NB4 (cell line): ENCODE data around the gene CYP26B1.

Source experiments
- DNase-seq: peaks from one replicate; pipeline ENCODE4 v3.0.0; 2010; ENCODE audit warnings: low read depth
- H3K4me3 ChIP-seq: one replicate; pipeline ENCODE4 v1.5.1; 2011; ENCODE audit warnings: mild to moderate bottlenecking, low read depth, low read length, moderate library complexity
- CTCF ChIP-seq: IDR thresholded peaks from one replicate; pipeline ENCODE4 v1.5.1; 2012; ENCODE audit warnings: low read depth, low read length
- MAX ChIP-seq: IDR thresholded peaks from 2 replicates; pipeline ENCODE4 v1.6.1; 2011; ENCODE audit warnings: low read depth, low read length
- MYC ChIP-seq: IDR thresholded peaks from 2 replicates; pipeline ENCODE4 v1.6.1; 2011; ENCODE audit warnings: low read depth, low read length
- POLR2A ChIP-seq: IDR thresholded peaks from 2 replicates; pipeline ENCODE4 v1.6.1; 2011; ENCODE audit warnings: mild to moderate bottlenecking; ENCODE audit not compliant: insufficient read length; ENCODE audit errors: extremely low read depth

CYP26B1 gene

GRCh38 chr2:72112401-72112800 lies 35.3 kb downstream of the CYP26B1 start:
- TF ChIP-seq CTCF: no peak
- TF ChIP-seq MYC: no peak
- TF ChIP-seq POLR2A: no peak
- TF ChIP-seq MAX: no peak
- no peak overlapping the region for H3K4me3 ChIP-seq
- DNase-seq: no peak

- DNase-seq: no peak
- H3K4me3 ChIP-seq: no peak overlapping the region
- TF ChIP-seq CTCF: no peak
These were observed 36.6 kb downstream of the CYP26B1 start for GRCh38 chr2:72111061-72111460.

DNA sequence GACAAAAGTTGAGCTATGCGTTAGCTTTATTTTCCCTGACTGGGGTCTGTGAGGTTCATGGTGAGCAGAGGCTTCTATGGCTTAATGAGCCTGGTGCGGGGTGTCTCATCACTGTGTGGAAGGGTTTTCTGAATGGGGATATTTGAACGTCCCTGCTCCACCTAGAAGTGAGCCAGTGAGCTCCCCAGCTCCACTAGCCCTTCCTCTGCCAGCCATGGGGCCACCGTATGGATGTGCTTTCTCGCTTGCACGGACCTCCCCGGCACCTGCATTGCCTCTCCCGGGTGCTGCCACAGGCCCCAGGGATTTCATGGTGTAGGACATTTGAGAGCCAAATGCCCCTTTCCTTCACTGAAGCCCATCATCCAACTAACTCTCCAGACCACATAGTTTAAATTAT lies 37.8 kb downstream of the CYP26B1 start:
- DNase-seq: no peak
- H3K4me3 ChIP-seq: no peak overlapping the region
- TF ChIP-seq MYC: no peak
- TF ChIP-seq POLR2A: no peak
- TF ChIP-seq CTCF: no peak
- TF ChIP-seq MAX: no peak

DNA sequence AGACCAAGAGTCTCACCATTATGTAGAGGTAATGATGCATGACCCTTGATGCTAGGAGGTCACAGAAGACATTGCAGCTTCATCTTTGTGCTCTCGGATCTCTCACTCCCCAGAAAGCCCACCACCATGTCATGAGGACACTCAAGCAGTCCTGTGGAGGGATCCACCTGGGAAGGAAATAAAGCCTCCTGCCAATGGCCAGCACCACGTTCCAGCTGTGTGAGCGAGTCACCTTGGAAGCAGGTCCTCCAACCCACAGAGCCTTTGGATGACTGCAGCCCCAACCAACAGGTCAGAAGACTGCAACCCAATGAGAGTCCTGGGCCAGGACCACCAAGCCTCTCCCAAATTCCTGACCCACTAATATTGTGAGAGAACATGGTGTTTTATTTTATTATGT lies 38.4 kb downstream of the CYP26B1 start:
- no peak for TF ChIP-seq CTCF
- no peak for TF ChIP-seq MAX
- no peak for TF ChIP-seq MYC
- TF ChIP-seq POLR2A: no peak
- H3K4me3 ChIP-seq: no peak overlapping the region
- no peak for DNase-seq

DNA sequence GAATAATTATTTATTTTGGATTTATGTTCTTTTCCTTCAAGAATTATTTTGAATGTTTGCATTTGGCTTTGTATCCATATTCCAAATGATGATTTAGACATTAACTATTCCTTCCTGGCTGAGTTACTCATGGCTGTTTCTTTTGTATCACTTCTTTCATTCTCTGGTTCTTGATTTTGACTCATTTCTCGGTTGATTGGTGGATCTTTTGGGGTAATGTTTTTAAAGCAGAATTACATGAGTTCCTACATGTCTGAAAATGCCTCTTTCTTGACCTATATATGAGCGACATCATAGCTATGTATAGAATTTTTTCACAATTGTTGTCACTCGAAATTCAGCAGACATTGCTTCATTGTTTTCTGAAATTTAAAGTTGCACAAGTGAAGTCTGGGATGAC lies 39.5 kb downstream of the CYP26B1 start:
- H3K4me3 ChIP-seq: no peak overlapping the region
- TF ChIP-seq CTCF: no peak
- TF ChIP-seq MAX: no peak

DNA sequence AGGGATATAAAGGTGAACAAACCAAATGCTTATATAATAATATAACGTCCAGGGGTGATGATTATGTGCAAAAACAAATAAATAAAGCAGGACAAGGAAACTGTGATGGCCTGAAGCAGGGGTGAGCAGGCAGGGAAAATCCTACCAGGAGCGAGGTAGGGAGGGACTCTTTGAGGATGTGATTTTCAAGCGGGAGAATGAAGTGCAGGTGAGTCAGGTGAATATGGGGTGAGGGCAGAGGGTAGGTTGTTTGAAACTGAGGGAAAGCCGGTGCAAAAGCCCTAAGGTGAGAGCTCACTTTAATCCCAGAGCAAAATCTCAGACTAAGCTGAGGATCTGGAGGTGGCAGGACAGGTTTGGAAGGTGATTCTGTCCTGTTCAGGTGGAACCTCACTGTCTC lies 40.7 kb downstream of the CYP26B1 start:
- TF ChIP-seq MAX (no peak), CTCF (no peak), POLR2A (no peak), MYC (no peak)
- DNase-seq: no peak
- H3K4me3 ChIP-seq: no peak overlapping the region

More for the DNA sequence above, 39.5 kb downstream of the CYP26B1 start:
- DNase-seq: no peak
